WTC11 (cell line): ENCODE measurements around the gene HHIPL1. TPM values are rescaled to one million over a fixed set of nuclear protein-coding genes. Genes with fewer than 3 reads are reported as not detected.

Experiments used
- ATAC-seq: fragments of 200-7000 bp; cut with Tn5 transposase; 2 replicates; pipeline ENCODE4 v1.10.0; 2021; ENCODE audit warnings: mild to moderate bottlenecking, moderate library complexity
- CTCF ChIA-PET: fragments of 300-600 bp; sonication (Branson Sonifier 250); formaldehyde crosslinking; loops from one replicate; lab custom pipeline; 2021; ENCODE audit warnings: antibody characterized with exemption; lab: Charles Lee
- POLR2A ChIA-PET: fragments of 350-600 bp; sonication (Branson Sonifier 250); formaldehyde crosslinking; loops from one replicate; lab custom pipeline; 2021; ENCODE audit warnings: antibody characterized with exemption; lab: Charles Lee
- DNase-seq: peaks from one replicate; pipeline ENCODE4 v3.0.0; 2021; ENCODE audit warnings: low spot score
- H3K27ac Mint-ChIP-seq: 2 replicates; pipeline ENCODE4 v1.8.0; 2021; ENCODE audit warnings: mixed read lengths
- H3K27me3 Mint-ChIP-seq: 2 replicates; pipeline ENCODE4 v1.8.0; 2021; ENCODE audit warnings: low read depth, mild to moderate bottlenecking, moderate library complexity, mixed read lengths
- H3K36me3 Mint-ChIP-seq: 2 replicates; pipeline ENCODE4 v1.8.0; 2021; ENCODE audit warnings: mixed read lengths
- H3K4me1 Mint-ChIP-seq: 2 replicates; pipeline ENCODE4 v1.8.0; 2022; ENCODE audit warnings: mixed read lengths
- H3K4me3 Mint-ChIP-seq: 2 replicates; pipeline ENCODE4 v1.8.0; 2021; ENCODE audit warnings: mild to moderate bottlenecking, moderate library complexity, mixed read lengths
- H3K9me3 Mint-ChIP-seq: 2 replicates; pipeline ENCODE4 v1.8.0; 2021; ENCODE audit warnings: mixed read lengths
- CBFB ChIP-seq: sonication (generic); formaldehyde crosslinking; IDR thresholded peaks from 2 replicates; pipeline ENCODE4 v1.8.1; 2022; ENCODE audit warnings: mild to moderate bottlenecking, low read depth, missing genetic modification reagents
- CREM ChIP-seq: sonication (generic); formaldehyde crosslinking; IDR thresholded peaks from 2 replicates; pipeline ENCODE4 v1.8.1; 2022; ENCODE audit warnings: mild to moderate bottlenecking, missing genetic modification reagents, moderate library complexity
- ESRRA ChIP-seq: sonication (generic); formaldehyde crosslinking; IDR thresholded peaks from 2 replicates; pipeline ENCODE4 v1.8.1; 2022; ENCODE audit warnings: mild to moderate bottlenecking, missing genetic modification reagents, borderline replicate concordance
- GABPB1 ChIP-seq: sonication (generic); formaldehyde crosslinking; IDR thresholded peaks from 2 replicates; pipeline ENCODE4 v1.8.1; 2023; ENCODE audit warnings: mild to moderate bottlenecking, missing genetic modification reagents
- IRF2 ChIP-seq: sonication (generic); formaldehyde crosslinking; IDR thresholded peaks from 2 replicates; pipeline ENCODE4 v1.8.0; 2022; ENCODE audit warnings: low read depth, missing genetic modification reagents, borderline replicate concordance
- MXD4 ChIP-seq: fragments of 250-450 bp; sonication (Bioruptor Pico); IDR thresholded peaks from 2 replicates; pipeline ENCODE4 v1.8.0; 2021; ENCODE audit warnings: mild to moderate bottlenecking, moderate library complexity, borderline replicate concordance
- NFE2L1 ChIP-seq: sonication (generic); formaldehyde crosslinking; IDR thresholded peaks from 2 replicates; pipeline ENCODE4 v1.8.1; 2023; ENCODE audit warnings: missing genetic modification reagents
- NFYB ChIP-seq: sonication (generic); formaldehyde crosslinking; conservative IDR thresholded peaks from 2 replicates; pipeline ENCODE4 v1.8.0; 2022; ENCODE audit warnings: low read depth, missing genetic modification reagents
- NR1H2 ChIP-seq: sonication (generic); formaldehyde crosslinking; IDR thresholded peaks from 2 replicates; pipeline ENCODE4 v1.9.0; 2021; ENCODE audit warnings: mild to moderate bottlenecking, moderate library complexity, missing genetic modification reagents
- PRRX2 ChIP-seq: fragments of 250-450 bp; sonication (Bioruptor Pico); IDR thresholded peaks from 2 replicates; pipeline ENCODE4 v1.8.0; 2021; ENCODE audit warnings: mild to moderate bottlenecking
- SOX15 ChIP-seq: fragments of 250-450 bp; sonication (Bioruptor Pico); IDR thresholded peaks from 2 replicates; pipeline ENCODE4 v1.9.0; 2021; ENCODE audit warnings: mild to moderate bottlenecking
- TEAD1 ChIP-seq: sonication (generic); formaldehyde crosslinking; IDR thresholded peaks from 2 replicates; pipeline ENCODE4 v1.8.0; 2022; ENCODE audit warnings: mild to moderate bottlenecking, missing genetic modification reagents
- ZNF121 ChIP-seq: sonication (generic); formaldehyde crosslinking; IDR thresholded peaks from 2 replicates; pipeline ENCODE4 v1.8.0; 2023; ENCODE audit warnings: missing genetic modification reagents
- ZNF232 ChIP-seq: sonication (generic); formaldehyde crosslinking; IDR thresholded peaks from 2 replicates; pipeline ENCODE4 v1.8.0; 2022; ENCODE audit warnings: mild to moderate bottlenecking, missing genetic modification reagents
- ZNF317 ChIP-seq: sonication (generic); formaldehyde crosslinking; IDR thresholded peaks from 2 replicates; pipeline ENCODE4 v1.8.1; 2023; ENCODE audit warnings: low read depth, mild to moderate bottlenecking, moderate library complexity, missing genetic modification reagents, borderline replicate concordance
- total RNA-seq: library from RNA; stranded (reverse); gene quantifications from 3 replicates; pipeline ENCODE4 v1.2.3, GENCODE V29; 2021
- TF ChIP-seq, protein P1 (sequence below): fragments of 250-450 bp; sonication (Bioruptor Pico); IDR thresholded peaks from 2 replicates; pipeline ENCODE4 v1.9.0; 2021; ENCODE audit warnings: mild to moderate bottlenecking
- TF ChIP-seq, protein P2 (sequence below): sonication (generic); formaldehyde crosslinking; conservative IDR thresholded peaks from 2 replicates; pipeline ENCODE4 v1.8.1; 2023; ENCODE audit warnings: mild to moderate bottlenecking, low read depth, missing genetic modification reagents, moderate library complexity
- TF ChIP-seq, protein P3 (sequence below): sonication (generic); formaldehyde crosslinking; IDR thresholded peaks from 2 replicates; pipeline ENCODE4 v1.8.0; 2022; ENCODE audit warnings: mild to moderate bottlenecking, missing genetic modification reagents
- TF ChIP-seq, protein P4 (sequence below): sonication (generic); formaldehyde crosslinking; IDR thresholded peaks from 2 replicates; pipeline ENCODE4 v1.8.1; 2023; ENCODE audit warnings: mild to moderate bottlenecking, missing genetic modification reagents
- TF ChIP-seq, protein P5 (sequence below): sonication (generic); formaldehyde crosslinking; IDR thresholded peaks from 2 replicates; pipeline ENCODE4 v1.8.0; 2022; ENCODE audit warnings: mild to moderate bottlenecking, missing genetic modification reagents

Gene HHIPL1
- total RNA-seq, 1 experiment from 2014 or later, result 1.5 TPM

DNA sequence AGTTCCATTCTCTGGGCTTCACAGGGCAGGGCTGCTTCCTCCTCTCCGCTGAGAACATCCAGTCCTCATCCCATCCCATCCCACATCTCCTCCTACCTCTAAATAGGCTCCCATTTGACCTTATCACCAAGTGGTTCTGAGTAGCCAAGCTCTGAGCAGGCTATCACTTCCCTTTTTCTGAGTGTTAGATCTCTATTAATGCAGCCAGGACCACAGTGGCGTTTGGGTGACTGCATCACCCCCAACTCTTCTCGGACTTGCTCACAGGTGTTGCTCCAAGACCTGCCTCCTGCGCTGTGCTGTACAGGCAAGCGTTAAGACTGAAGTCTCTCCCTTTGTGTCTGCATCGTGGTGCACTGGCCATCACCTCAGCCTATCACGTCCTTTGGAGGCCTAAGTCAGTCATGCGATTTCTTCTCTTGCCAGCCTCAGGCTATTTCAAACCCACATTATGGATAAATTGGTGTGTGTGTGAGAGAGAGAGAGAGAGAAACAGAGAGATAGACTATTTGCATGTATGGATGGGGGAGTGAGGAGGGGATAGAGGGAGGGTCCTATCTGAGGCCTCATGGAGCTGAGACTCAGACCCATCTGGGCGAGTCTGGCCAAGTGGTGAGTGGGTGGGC, 12.4 kb upstream of the HHIPL1 start:
- CTCF ChIA-PET, result interaction anchor here (1.3 kb wide), 1 partner anchor 98 kb away, joined by 3 read pairs; no protein-coding TSS in a partner anchor
- ATAC-seq (no peak), DNase-seq (no peak)
- Mint-ChIP-seq H3K27me3 (no peaks in the 10 kb centered on the region), H3K4me1 (peaks cover 4% of the 10 kb centered on the region; the same call in 1 of the 2 replicates), H3K27ac (no peak overlapping the region; the same call in 1 of the 2 replicates), H3K36me3 (no peaks in the 10 kb centered on the region), H3K4me3 (no peak overlapping the region), H3K9me3 (no peaks in the 10 kb centered on the region)
- TF ChIP-seq ZNF232 (CRISPR knock-in tag) (no peak), MXD4 (CRISPR knock-in tag) (no peak), IRF2 (CRISPR knock-in tag) (no peak), NR1H2 (CRISPR knock-in tag) (no peak), CBFB (no peak)
- TF ChIP-seq, protein P1, sequence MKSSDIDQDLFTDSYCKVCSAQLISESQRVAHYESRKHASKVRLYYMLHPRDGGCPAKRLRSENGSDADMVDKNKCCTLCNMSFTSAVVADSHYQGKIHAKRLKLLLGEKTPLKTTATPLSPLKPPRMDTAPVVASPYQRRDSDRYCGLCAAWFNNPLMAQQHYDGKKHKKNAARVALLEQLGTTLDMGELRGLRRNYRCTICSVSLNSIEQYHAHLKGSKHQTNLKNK (CRISPR knock-in tag), result no peak
- POLR2A ChIA-PET, result no interaction called here

DNA sequence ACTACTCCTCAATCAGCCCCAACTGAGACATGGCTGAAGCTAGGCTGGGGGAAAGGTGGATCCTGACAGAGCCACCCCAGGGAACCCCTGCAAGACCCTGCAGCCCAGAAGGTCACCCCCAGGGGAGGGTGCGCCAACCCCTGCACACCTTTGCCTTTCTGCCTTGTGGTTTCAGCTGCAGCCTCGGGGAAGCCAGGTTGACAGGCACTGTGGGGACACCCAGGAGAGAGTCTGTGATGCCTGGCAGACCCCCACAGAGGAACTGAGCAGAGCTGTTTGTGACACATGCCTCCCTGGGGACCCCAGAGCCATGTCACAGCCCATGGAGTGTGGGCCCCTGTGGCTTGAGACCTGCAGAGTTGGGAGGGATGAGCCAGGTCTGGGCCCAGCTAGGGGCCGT, 11.8 kb upstream of the HHIPL1 start:
- Mint-ChIP-seq H3K9me3 (no peaks in the 10 kb centered on the region), H3K4me3 (no peak overlapping the region), H3K27me3 (no peaks in the 10 kb centered on the region), H3K27ac (no peak overlapping the region), H3K36me3 (no peaks in the 10 kb centered on the region), H3K4me1 (no peaks in the 10 kb centered on the region; the same call in 1 of the 2 replicates)
- ATAC-seq (no peak), DNase-seq (no peak)
- ChIA-PET CTCF (interaction anchor here (0.8 to 1.3 kb wide), 3 partner anchors 95 to 116 kb away, joined by 3 read pairs; no protein-coding TSS in a partner anchor), POLR2A (no interaction called here)
- TF ChIP-seq, protein P2, sequence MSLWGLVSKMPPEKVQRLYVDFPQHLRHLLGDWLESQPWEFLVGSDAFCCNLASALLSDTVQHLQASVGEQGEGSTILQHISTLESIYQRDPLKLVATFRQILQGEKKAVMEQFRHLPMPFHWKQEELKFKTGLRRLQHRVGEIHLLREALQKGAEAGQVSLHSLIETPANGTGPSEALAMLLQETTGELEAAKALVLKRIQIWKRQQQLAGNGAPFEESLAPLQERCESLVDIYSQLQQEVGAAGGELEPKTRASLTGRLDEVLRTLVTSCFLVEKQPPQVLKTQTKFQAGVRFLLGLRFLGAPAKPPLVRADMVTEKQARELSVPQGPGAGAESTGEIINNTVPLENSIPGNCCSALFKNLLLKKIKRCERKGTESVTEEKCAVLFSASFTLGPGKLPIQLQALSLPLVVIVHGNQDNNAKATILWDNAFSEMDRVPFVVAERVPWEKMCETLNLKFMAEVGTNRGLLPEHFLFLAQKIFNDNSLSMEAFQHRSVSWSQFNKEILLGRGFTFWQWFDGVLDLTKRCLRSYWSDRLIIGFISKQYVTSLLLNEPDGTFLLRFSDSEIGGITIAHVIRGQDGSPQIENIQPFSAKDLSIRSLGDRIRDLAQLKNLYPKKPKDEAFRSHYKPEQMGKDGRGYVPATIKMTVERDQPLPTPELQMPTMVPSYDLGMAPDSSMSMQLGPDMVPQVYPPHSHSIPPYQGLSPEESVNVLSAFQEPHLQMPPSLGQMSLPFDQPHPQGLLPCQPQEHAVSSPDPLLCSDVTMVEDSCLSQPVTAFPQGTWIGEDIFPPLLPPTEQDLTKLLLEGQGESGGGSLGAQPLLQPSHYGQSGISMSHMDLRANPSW (CRISPR knock-in tag), result no peak
- TF ChIP-seq IRF2 (CRISPR knock-in tag) (no peak), GABPB1 (CRISPR knock-in tag) (no peak), ZNF317 (CRISPR knock-in tag) (no peak), NFE2L1 (CRISPR knock-in tag) (no peak), NFYB (CRISPR knock-in tag) (no peak), SOX15 (no peak), ESRRA (CRISPR knock-in tag) (no peak), TEAD1 (CRISPR knock-in tag) (no peak), PRRX2 (CRISPR knock-in tag) (no peak)
- TF ChIP-seq, protein P3, sequence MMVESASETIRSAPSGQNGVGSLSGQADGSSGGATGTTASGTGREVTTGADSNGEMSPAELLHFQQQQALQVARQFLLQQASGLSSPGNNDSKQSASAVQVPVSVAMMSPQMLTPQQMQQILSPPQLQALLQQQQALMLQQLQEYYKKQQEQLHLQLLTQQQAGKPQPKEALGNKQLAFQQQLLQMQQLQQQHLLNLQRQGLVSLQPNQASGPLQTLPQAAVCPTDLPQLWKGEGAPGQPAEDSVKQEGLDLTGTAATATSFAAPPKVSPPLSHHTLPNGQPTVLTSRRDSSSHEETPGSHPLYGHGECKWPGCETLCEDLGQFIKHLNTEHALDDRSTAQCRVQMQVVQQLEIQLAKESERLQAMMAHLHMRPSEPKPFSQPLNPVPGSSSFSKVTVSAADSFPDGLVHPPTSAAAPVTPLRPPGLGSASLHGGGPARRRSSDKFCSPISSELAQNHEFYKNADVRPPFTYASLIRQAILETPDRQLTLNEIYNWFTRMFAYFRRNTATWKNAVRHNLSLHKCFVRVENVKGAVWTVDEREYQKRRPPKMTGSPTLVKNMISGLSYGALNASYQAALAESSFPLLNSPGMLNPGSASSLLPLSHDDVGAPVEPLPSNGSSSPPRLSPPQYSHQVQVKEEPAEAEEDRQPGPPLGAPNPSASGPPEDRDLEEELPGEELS (CRISPR knock-in tag), result no peak
- TF ChIP-seq, protein P1 (CRISPR knock-in tag), result no peak

DNA sequence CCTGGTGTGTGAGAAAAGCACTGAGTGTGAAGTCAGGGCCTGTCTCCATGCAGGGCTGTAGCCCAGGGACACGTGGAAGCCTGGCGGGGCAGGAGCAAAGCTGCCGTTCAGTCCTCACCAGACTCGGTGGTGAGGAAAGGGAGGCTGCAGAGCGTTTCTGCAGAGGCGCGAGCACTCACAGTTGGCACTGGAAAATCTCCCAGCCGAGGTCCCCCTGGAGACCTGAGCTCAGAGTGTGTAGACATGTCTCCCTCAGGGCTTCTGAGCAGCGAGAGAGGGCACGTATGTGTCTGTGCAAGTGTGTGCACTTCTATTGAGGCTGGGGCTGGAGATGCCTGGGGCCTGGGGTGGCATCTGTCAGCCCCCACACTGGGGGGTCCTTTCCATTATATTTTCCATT, 11.0 kb upstream of the HHIPL1 start:
- ChIA-PET CTCF (interaction anchor here (1.2 kb wide), 1 partner anchor 117 kb away, joined by 3 read pairs; no protein-coding TSS in a partner anchor), POLR2A (no interaction called here)
- no peaks in the 10 kb centered on the region for H3K9me3 Mint-ChIP-seq
- H3K4me3 Mint-ChIP-seq, result no peak overlapping the region
- H3K27ac Mint-ChIP-seq, result no peak overlapping the region
- TF ChIP-seq, protein P4, sequence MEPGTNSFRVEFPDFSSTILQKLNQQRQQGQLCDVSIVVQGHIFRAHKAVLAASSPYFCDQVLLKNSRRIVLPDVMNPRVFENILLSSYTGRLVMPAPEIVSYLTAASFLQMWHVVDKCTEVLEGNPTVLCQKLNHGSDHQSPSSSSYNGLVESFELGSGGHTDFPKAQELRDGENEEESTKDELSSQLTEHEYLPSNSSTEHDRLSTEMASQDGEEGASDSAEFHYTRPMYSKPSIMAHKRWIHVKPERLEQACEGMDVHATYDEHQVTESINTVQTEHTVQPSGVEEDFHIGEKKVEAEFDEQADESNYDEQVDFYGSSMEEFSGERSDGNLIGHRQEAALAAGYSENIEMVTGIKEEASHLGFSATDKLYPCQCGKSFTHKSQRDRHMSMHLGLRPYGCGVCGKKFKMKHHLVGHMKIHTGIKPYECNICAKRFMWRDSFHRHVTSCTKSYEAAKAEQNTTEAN (CRISPR knock-in tag), result no peak
- TF ChIP-seq ZNF121 (CRISPR knock-in tag) (no peak), CREM (CRISPR knock-in tag) (no peak)
- TF ChIP-seq, protein P5, sequence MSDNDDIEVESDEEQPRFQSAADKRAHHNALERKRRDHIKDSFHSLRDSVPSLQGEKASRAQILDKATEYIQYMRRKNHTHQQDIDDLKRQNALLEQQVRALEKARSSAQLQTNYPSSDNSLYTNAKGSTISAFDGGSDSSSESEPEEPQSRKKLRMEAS, result no peak
- TF ChIP-seq, all 79 proteins: peak for 0
- Mint-ChIP-seq H3K36me3 (no peaks in the 10 kb centered on the region), H3K4me1 (no peaks in the 10 kb centered on the region; the same call in 1 of the 2 replicates), H3K27me3 (no peaks in the 10 kb centered on the region)
- DNase-seq (no peak), ATAC-seq (no peak)
